IMR-90 (cell line): Measurements from ENCODE around the gene OR8S1. TPM values are rescaled to one million over a fixed set of nuclear protein-coding genes. Genes with fewer than 3 reads are reported as not detected.

Experiments used
- ATAC-seq: fragments of 200-7000 bp; cut with Tn5 transposase; 2 replicates; pipeline ENCODE4 v1.9.1; 2020; ENCODE audit warnings: low read depth, mild to moderate bottlenecking, moderate library complexity
- BruUV-seq: library from RNA; stranded (reverse); fragments of 400-500 nt; replicated peaks from 2 replicates; lab custom pipeline; 2021; lab: Mats Ljungman, UMichigan
- CTCF ChIA-PET: fragments of 300-600 bp; formaldehyde crosslinking; extraction: SDS; loops from one replicate; lab custom pipeline; 2021; ENCODE audit warnings: antibody characterized with exemption; lab: Yijun Ruan, JAX
- POLR2A ChIA-PET: fragments of 300-600 bp; sonication (Branson Sonifier 250); formaldehyde crosslinking; loops from one replicate; lab custom pipeline; 2022; ENCODE audit warnings: antibody characterized with exemption; ENCODE audit not compliant: unreplicated experiment; lab: Charles Lee
- DNase-seq: peaks from one replicate; pipeline ENCODE4 v3.0.0; 2013
- H2AFZ ChIP-seq: replicated peaks from 2 replicates; pipeline ENCODE3; 2013; ENCODE audit warnings: low read length, mild to moderate bottlenecking; ENCODE audit not compliant: poor library complexity
- H2AK5ac ChIP-seq: 2 replicates; pipeline ENCODE4 v1.6.1; 2013; ENCODE audit warnings: low read depth, low read length, inconsistent platforms
- H2AK9ac ChIP-seq: replicated peaks from 2 replicates; pipeline ENCODE3; 2013; ENCODE audit warnings: mild to moderate bottlenecking, low read depth, low read length, moderate library complexity; ENCODE audit not compliant: poor library complexity
- H2BK120ac ChIP-seq: 2 replicates; pipeline ENCODE4 v1.6.1; 2013; ENCODE audit warnings: low read depth, low read length, inconsistent platforms
- H2BK15ac ChIP-seq: 3 replicates; pipeline ENCODE4 v1.6.1; 2013; ENCODE audit warnings: low read depth, low read length, inconsistent platforms
- H2BK20ac ChIP-seq: 2 replicates; pipeline ENCODE4 v1.6.1; 2013; ENCODE audit warnings: low read depth, mild to moderate bottlenecking, inconsistent platforms, low read length, moderate library complexity
- H2BK5ac ChIP-seq: 2 replicates; pipeline ENCODE4 v1.6.1; 2013; ENCODE audit warnings: mild to moderate bottlenecking, low read depth, low read length, inconsistent platforms; ENCODE audit not compliant: poor library complexity, severe bottlenecking
- H3K14ac ChIP-seq: replicated peaks from 2 replicates; pipeline ENCODE4 v1.6.1; 2013; ENCODE audit warnings: low read depth, low read length, inconsistent platforms
- H3K18ac ChIP-seq: 2 replicates; pipeline ENCODE4 v1.6.1; 2013; ENCODE audit warnings: low read depth, low read length, control low read depth
- H3K23ac ChIP-seq: 2 replicates; pipeline ENCODE4 v1.6.1; 2013; ENCODE audit warnings: low read depth, low read length, inconsistent platforms
- H3K27ac ChIP-seq: 2 replicates; pipeline ENCODE4 v1.5.1; 2013; ENCODE audit warnings: mild to moderate bottlenecking, control low read depth, low read length; ENCODE audit not compliant: insufficient read depth
- H3K27me3 ChIP-seq: 2 replicates; pipeline ENCODE4 v1.6.1; 2013; ENCODE audit warnings: low read length; ENCODE audit not compliant: control insufficient read depth, insufficient read depth
- H3K36me3 ChIP-seq: 2 replicates; pipeline ENCODE4 v1.6.1; 2013; ENCODE audit warnings: low read length, mixed read lengths; ENCODE audit not compliant: control insufficient read depth, insufficient read depth
- H3K4ac ChIP-seq: 2 replicates; pipeline ENCODE4 v1.6.1; 2013; ENCODE audit warnings: low read depth, low read length, inconsistent platforms
- H3K4me1 ChIP-seq: 2 replicates; pipeline ENCODE4 v1.6.1; 2013; ENCODE audit warnings: low read length, mixed read lengths; ENCODE audit not compliant: control insufficient read depth, insufficient read depth
- H3K4me2 ChIP-seq: 2 replicates; pipeline ENCODE4 v1.6.1; 2013; ENCODE audit warnings: low read depth, mild to moderate bottlenecking, control low read depth, low read length, moderate library complexity
- H3K4me3 ChIP-seq: 2 replicates; pipeline ENCODE4 v1.5.1; 2013; ENCODE audit warnings: low read depth, mild to moderate bottlenecking, control low read depth, low read length, moderate library complexity; ENCODE audit not compliant: insufficient read depth
- H3K56ac ChIP-seq: 2 replicates; pipeline ENCODE4 v1.6.1; 2013; ENCODE audit warnings: low read length, inconsistent platforms; ENCODE audit not compliant: insufficient read depth; ENCODE audit errors: extremely low read depth
- H3K79me1 ChIP-seq, 2 experiments: 2 replicates each; pipeline ENCODE4 v1.6.1; 2013; ENCODE audit warnings: low read length in 2 of 2, inconsistent platforms in 1 of 2, low read depth in 1 of 2
- H3K9ac ChIP-seq: 2 replicates; pipeline ENCODE4 v1.6.1; 2013; ENCODE audit warnings: low read depth, low read length, control low read depth
- H3K9me1 ChIP-seq: 2 replicates; pipeline ENCODE4 v1.6.1; 2013; ENCODE audit warnings: low read length, inconsistent platforms; ENCODE audit not compliant: insufficient read depth
- H3K9me3 ChIP-seq: 2 replicates; pipeline ENCODE4 v1.6.1; 2013; ENCODE audit warnings: low read length; ENCODE audit not compliant: control insufficient read depth, insufficient read depth
- H4K20me1 ChIP-seq: 2 replicates; pipeline ENCODE4 v1.6.1; 2013; ENCODE audit warnings: low read length, inconsistent platforms; ENCODE audit not compliant: insufficient read depth
- H4K5ac ChIP-seq: 2 replicates; pipeline ENCODE4 v1.6.1; 2013; ENCODE audit warnings: mild to moderate bottlenecking, low read depth, low read length, control low read depth
- H4K8ac ChIP-seq, 2 experiments: 2 replicates each; pipeline ENCODE4 v1.6.1; 2013; ENCODE audit warnings: low read depth in 2 of 2, low read length in 2 of 2, control low read depth in 1 of 2, inconsistent platforms in 1 of 2
- H4K91ac ChIP-seq: 2 replicates; pipeline ENCODE4 v1.6.1; 2013; ENCODE audit warnings: low read depth, low read length, inconsistent platforms; ENCODE audit not compliant: insufficient read depth
- CTCF ChIP-seq: conservative IDR thresholded peaks from 2 replicates; pipeline ENCODE4 v1.5.1; 2012; ENCODE audit warnings: mild to moderate bottlenecking, low read depth, low read length, improper control_type of control experiment
- NFE2L2 ChIP-seq: fragments of 150-350 bp; IDR thresholded peaks from 2 replicates; pipeline ENCODE4 v1.6.1; 2016; ENCODE audit warnings: low read depth, mild to moderate bottlenecking, low read length
- WGBS, 2 experiments: methylation state at CpG; one replicate each; pipeline versions ENCODE4 v1.1.5 to v1.1.7; 2013; ENCODE audit warnings: missing lambda C conversion rate in 2 of 2; ENCODE audit not compliant: insufficient read length in 1 of 2; ENCODE audit errors: extremely low coverage in 2 of 2; 5-methylcytosine and 5-hydroxymethylcytosine counted together
- dilution Hi-C: fragments of 300-500 bp; cut with HindIII; formaldehyde crosslinking; loops from one replicate; pipeline ENCODE4 v1.14.3; 2018; ENCODE audit warnings: low sequenced_read_pairs; ENCODE audit not compliant: unreplicated experiment
- in situ Hi-C: fragments of 300-500 bp; cut with MboI; formaldehyde crosslinking; loops from 3 replicates; pipeline ENCODE4 v1.14.3; 2019; ENCODE audit warnings: low sequenced_read_pairs, inconsistent platforms, mixed read lengths
- intact Hi-C: fragments of 100-400 bp; cut with micrococcal nuclease; formaldehyde crosslinking; loops from 2 replicates; pipeline ENCODE4 v1.10.0; 2022
- polyA plus RNA-seq, 3 experiments: library from polyadenylated mRNA; depleted of rRNA; stranded (reverse); fragments of >200 nt; gene quantifications; 2 replicates each; pipeline ENCODE4 v1.2.3, GENCODE V29; 2012; ENCODE audit warnings: low replicate concordance in 1 of 3
- total RNA-seq: library from RNA; depleted of rRNA; stranded (reverse); fragments of >200 nt; gene quantifications from 2 replicates; pipeline ENCODE4 v1.2.3, GENCODE V29; 2012

The OR8S1 gene
- total and polyA plus RNA-seq, 2 of the 4 experiments (the other 2 are of a cell fraction) = not detected

GRCh38 chr12:48512855-48513254, 12.6 kb upstream of the OR8S1 start:
- Histone ChIP-seq H2AFZ (no peak overlapping the region), H4K8ac (no peak overlapping the region), H4K91ac (no peak overlapping the region), H3K36me3 (no peaks in the 10 kb centered on the region), H3K9me3 (no peaks in the 10 kb centered on the region), H4K5ac (no peak overlapping the region), H2BK5ac (no peak overlapping the region), H3K4me2 (no peak overlapping the region), H2BK20ac (no peak overlapping the region), H3K4me1 (no peaks in the 10 kb centered on the region), H3K4ac (no peak overlapping the region), H3K14ac (no peak overlapping the region), H3K27me3 (no peaks in the 10 kb centered on the region), H2BK15ac (no peak overlapping the region), H3K23ac (no peak overlapping the region), H3K9me1 (no peaks in the 10 kb centered on the region), H2AK9ac (no peak overlapping the region), H2AK5ac (no peak overlapping the region), H4K20me1 (no peaks in the 10 kb centered on the region), H3K18ac (no peak overlapping the region), H3K9ac (no peak overlapping the region), H3K56ac (no peak overlapping the region), H3K27ac (no peak overlapping the region), H2BK120ac (no peak overlapping the region), H3K79me1 (no peaks in the 10 kb centered on the region), H3K4me3 (no peak overlapping the region)
- intact Hi-C loops (no loop called here), dilution Hi-C loops (no loop called here), in situ Hi-C loops (no loop called here)
- ChIA-PET CTCF (no interaction called here), POLR2A (no interaction called here)
- no peak for ATAC-seq
- BruUV-seq = no TSS peak
- no peak for DNase-seq
- WGBS, 2 experiments = 8% methylated on average over 2 of the region's 2 CpGs; no CpG with 5 or more reads in 1 of the 2 experiments
- no peak for TF ChIP-seq CTCF
- no peak for TF ChIP-seq NFE2L2
